Measurements from ENCODE around the gene EYA2.

EYA2 gene

DNA sequence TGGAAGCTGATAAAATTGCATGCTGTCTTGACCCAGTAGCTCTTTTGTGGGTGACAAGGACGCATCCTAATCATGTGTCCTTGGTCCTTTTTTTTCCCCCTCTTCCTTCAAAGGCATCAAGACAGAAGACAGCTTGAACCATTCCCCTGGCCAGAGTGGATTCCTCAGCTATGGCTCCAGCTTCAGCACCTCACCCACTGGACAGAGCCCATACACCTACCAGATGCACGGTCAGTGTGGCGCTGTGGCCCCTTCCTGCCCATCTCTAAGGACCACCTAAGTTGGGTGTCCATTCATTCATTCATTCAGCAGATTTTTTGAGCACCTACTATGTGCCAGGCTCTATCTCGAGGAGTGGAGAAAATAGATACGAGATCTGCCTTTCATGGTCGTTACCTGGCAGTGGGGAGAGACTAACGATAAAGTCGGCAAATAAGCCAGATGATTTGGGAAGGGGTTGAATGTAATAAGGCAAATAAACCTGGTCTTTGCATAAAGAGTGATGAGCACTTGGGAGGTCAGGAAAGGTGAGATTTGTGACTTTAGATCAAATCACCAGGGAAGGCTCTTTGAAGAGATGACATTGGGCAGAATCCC, 121.5 kb downstream of the EYA2 start:
- DNase-seq, result no peak

DNA sequence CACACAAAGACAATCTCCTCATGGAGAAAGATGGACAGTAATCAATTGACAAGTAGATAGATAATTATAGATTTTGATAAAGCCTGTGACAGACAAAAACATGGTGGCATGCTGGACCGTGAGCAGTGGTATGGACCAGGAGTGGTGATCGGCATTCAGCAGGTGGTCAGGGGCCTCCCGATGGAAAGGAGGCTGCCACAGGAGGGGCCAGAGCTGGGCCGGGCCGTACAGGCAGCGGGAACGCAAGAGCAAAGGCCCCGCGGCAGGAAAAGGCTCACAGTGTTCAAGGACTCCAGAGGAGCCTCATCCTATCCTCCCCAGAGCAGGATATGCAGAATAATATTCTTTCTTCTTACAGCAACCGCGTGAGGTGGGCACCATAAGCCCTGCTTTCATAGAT, 123.7 kb downstream of the EYA2 start:
- DNase-seq, result no peak

DNA sequence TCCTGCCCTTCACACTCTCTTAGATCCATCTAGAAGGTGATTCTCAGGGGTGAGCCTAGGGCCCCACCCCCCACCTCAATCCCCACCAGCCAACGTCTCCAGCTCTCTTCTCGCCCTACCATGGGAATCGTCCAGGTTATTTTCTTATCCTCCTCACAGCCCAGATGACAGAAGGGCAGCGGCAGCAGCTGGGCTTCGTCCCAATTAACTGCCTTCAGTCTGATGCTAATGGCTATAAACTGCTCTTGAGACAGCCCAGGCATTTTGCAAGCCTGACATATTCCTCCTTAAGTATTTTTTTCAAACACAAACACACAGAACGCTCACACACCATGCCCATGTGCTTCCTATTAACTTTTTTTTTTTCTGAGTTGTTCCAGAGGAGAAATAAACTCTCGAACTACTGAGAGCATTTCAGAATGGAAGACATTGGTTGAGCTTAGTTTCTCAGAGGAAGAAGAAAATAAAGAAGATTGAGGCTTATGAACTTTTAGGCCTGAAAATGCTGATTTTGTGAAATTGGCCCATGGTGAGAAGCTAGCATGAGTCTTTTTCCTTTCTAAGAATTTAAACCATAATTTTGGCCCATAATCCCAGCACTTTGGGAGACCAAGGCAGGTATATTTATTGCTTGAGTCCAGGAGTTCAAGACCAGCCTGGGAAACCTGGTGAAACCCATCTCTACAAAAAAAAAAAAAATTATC, 124.6 kb downstream of the EYA2 start:
- DNase-seq, result no peak

DNA sequence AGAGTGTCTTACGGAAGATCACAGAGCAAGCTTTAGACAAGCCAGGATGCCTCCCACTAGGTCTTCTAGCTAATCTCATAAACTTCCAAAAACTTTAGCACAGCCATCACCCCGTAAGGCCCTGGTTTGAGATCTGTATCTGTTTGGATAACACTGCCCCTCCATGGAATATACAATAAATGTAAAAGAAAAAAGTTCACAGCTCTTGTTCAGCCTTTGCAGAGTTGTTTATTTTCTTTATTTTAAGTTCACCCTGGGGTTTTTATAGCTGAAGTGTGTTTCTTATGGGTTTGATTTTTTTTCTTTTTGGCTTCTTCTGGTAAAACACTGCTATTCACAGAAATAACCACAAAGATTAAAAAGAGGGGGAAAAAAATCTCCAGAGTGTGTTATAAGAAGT, 125.6 kb downstream of the EYA2 start:
- DNase-seq, result no peak

DNA sequence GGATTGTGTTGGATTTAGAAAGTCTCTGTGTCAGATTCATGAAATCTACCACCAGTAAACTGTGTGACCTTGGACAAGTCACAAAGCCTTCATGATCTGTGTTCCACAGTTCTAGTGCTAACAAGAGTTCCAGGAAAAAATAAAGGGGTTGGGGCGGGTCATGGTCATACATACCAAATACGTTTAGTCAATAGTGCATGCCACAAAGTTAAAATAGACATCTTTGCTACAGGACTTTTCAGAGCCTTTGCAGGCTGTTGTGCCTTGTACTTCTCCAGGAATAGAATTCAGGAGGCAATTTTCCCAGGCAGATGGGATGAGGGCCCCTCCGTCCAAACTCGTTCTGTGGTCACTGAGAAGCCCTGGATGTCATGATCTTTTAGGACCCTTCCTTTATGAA, 127.2 kb downstream of the EYA2 start:
- DNase-seq, result no peak

DNA sequence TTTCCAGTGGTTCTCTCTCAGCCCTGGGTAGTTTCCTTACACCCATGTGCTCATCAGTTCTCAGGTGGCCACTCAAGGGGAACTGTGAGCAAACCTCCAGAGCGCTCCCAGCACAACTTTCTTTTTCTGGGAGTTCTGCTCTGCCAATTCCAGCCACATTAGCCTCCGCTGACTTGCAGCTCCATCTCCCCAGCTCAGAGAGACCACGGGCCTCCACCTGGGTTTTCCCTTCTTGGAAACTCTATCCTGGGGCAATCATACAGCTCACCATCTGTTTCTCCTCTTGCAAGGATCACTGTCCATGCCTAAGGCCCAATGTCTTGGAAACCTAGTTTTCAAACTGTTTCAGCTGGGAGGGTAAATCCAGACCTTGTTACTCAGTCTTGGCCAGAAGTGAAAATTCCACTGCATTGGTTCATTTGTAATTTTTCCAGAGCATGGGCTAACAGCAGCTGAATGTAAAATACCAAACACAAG, 129.9 kb downstream of the EYA2 start:
- DNase-seq, result no peak

DNA sequence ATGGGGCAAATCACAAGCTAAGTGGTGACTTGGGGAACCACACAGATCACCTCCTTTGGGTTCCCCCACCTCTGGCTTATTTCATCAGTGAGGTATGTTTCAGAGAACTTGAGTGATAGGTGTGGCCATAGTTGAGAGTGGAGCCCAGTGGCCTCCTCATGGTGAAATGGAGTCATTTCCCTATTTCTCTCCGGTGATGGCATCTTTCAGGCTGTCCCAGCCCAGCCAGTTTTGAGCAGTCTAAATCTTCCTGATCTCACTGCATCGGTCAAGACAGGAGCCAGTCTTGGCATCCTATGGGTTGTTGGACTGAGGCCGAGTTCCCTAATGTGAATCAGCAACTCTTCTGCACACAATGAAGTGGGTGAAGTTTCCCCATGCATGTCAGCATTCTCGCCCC, 132.4 kb downstream of the EYA2 start:
- no peak for DNase-seq

DNA sequence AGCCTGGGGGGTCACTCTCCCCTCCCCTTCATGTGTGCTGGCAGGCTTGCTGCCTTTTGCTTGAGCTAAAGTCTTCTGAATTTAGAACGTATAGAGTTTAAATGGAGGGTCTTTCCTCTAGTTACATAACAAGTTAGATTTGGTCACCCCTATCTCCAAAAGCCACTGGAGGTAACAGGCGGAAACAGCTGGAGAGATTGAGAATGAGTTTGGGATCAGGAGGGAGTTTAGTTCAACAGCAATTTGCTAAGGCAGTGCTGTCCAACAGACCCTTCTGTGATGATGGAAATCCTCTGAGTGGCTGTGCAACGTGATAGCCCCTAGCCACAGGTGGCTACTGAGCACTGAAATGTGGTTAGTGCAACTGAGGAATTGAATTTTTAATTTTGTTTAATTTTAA, 132.8 kb downstream of the EYA2 start:
- no peak for DNase-seq

DNA sequence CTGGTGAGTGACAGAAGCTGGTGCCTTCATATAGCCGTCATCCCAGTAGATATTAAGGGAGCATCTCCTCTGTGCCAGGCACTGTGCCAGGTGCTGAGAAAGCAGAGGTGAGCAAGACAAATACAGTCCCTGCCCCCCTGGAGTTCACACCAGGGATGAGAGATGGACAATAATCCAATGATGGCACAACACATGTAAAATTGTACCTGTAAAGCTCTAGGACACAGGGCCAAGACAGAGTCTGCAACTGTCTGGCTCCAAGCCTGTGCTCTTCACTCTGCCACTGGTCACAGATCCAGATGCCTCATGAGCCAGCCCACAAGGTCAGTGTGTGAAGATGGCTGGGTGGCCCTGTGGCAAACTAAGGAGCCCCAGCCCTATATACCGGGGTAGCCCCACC, 133.8 kb downstream of the EYA2 start:
- no peak for DNase-seq

DNA sequence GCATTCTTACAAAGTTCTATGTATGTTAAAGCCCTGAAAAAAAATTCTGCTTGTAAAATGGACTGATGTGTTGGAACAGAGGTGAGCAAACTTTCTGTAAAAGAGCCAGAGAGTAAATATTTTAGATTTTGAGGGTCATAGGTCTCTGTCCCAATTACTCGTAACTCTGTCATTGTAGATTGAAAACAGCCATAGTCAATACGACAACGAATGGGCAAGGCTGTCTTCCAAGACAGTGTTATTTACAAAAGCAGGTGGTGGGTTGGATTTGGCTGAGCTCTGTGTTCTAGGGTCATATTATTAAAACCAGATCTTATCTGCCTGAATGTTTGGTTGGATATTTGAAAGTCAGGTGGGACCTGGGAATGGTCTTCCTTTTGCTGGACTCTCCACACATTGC, 135.2 kb downstream of the EYA2 start:
- no peak for DNase-seq

DNA sequence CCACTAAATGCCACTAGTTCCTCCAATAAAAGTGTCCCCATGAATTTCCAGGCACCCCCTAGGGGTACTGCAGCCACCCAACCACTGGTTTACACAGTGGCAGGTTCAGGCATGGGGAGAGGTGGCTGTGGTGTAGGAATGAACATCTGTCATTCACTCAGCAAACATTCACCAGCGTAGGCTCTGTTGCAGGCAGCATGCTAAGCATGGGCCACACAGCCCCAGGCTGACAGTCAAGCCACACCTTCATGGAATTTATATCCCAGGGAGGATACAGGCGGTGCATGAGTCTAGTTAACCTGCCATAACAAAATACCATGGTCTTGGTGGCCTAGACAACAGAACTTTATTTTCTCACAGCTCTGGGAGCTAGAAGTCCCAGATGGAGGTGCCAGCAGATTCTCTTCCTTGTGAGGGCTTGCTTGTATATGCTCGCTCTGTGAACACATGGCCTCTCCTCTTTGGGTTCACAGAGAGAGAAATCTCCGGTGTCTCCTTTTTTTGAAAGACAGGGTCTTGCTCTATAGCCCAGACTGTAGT, 135.7 kb downstream of the EYA2 start:
- no peak for DNase-seq

DNA sequence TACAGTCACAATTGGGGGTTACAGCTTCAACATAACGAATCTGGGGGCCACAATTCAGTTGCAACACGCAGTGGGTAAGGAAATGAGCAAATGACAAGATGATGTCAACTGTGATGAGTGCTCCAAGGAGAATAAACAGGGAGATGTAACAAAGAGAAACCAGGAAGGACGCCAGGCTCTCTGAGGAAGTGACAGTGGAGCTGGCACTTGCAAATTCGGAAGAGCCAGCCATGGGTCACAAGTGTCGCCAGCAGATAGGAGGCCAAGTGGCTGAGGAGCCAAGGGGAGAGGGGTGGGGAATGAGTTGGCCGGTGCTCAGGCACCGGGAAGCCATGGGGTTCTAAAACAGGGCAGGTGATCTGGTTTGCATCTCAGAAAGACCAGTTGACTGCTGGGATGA, 136.4 kb downstream of the EYA2 start:
- DNase-seq, result no peak

DNA sequence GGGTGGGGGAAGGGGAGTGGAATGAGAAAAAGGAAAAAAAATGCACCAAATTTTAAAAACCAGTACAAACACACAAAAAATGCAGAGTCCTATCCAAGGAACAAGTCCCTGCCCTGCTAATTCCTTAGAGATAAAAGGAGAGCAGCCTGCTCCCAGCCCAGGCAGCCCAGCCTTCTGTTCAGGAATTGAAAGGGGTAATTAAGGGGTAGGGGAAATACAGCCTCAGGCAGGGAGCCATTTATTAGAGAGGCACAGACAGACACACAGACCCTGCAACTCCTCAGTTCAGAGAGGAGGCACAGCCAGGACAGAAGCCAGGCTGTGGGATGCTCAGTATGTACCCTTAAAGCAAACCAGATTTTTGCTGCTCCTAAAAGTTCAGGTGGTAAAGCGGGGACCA, 137.2 kb downstream of the EYA2 start:
- no peak for DNase-seq

DNA sequence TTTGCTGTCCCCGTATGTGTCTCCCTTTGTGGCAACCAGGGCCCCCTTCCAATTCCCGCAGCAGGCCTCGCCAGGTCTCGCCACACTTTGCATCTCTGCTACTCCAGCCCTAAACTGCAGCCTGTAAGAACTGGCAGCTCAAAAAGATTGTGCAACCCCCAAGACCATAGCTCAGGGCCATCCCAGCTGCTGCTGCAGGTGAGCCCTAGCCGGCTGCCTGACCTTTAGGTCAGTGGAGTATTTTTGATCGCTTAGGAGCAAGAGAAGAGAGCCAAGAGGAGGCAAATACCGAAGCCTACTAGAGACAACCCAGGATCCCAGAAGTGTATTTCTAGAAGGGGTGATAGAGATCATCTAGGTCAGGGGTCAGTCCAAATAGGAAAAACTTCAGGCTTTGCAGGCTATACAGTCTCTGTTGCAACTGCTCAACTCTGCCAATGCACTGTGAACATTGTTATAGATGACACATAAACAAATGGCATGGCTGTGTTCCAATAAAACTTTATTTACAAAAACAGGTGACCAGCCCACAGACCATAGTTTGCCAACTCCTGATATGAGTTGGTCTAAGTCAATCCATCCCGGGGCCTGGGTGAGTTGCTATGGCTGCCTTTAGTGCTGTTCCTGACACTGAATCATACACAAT, 138.4 kb downstream of the EYA2 start:
- DNase-seq, result no peak

DNA sequence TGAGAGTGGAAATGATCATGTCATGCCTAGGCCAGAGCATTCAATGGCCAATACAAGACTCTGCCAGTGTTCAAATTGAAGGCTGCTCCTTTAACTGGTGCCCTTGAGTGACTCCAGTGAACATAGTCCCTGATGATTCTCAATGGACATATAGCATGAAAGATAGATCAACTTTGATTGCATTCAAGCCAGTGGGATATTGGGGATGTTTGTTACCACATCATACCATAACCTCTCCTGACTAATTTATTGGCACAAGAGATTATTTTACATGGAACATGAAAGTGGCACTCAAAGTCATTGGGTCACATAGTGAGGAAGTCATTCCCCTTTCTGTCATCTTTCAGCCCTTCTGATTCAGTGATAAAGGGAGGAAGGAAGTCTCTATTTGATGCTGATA, 139.0 kb downstream of the EYA2 start:
- DNase-seq, result no peak

DNA sequence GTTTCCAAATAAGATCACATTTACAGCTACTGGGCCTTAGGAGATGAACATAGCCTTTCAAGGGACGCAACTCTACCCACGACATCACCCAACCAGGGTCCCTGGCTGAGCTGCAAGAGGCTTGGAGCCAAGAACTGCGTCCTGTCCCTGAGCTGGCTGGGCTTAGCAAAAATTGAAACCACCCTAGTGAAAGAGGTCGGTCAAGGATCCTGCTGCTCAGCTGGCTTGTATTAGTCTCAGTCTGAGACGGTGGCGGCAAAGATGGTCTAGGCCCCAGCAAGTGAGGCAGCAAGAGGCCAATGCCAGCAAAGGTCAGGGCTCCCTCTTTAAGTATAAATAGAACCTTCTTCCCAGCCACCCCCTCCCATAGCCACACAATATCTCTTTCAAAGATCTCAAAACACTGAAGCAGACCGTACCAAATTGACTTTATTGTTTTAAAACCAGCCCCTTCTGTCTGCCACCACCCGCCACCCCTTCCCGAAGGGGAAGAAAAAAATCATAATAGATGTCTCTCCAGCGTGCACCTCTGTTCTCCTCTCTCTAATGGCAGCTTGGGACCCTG, 140.5 kb downstream of the EYA2 start:
- DNase-seq, result no peak

DNA sequence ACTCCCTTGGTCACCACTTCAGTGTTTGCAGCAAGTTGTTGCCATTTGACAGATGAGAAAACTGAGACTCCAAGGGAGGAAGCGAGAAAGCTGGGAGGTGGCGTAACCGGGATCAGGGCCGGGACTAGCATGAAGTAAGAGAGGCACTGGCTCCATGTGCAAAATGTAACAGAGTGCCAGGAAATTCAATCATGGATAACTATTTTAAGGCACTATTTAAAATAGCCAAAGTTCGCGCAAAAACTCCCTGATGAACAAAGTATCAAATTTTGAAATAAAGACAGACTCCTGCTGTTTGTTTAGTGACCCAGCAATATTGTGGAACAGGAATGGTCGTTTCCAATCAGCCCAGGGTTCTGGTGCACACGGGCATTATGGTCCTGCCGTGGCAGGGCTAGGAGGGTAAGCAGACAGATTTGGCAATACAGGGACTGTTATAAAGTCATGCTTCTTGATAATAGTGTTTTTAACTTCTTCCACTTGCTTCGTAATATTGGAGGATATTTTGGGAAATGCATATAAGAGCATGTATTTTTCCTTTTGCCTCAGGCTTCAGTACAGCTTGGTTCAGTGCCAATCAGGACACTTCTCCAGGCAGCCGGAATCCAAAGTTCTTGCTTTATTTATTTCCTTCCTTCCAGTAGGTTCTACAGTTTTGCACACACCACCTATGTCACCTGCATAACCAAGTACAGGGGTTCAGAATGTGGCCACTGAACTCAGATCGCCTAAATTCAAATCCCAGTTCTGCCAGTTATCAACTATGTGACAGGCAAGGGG, 141.6 kb downstream of the EYA2 start:
- DNase-seq, result no peak

DNA sequence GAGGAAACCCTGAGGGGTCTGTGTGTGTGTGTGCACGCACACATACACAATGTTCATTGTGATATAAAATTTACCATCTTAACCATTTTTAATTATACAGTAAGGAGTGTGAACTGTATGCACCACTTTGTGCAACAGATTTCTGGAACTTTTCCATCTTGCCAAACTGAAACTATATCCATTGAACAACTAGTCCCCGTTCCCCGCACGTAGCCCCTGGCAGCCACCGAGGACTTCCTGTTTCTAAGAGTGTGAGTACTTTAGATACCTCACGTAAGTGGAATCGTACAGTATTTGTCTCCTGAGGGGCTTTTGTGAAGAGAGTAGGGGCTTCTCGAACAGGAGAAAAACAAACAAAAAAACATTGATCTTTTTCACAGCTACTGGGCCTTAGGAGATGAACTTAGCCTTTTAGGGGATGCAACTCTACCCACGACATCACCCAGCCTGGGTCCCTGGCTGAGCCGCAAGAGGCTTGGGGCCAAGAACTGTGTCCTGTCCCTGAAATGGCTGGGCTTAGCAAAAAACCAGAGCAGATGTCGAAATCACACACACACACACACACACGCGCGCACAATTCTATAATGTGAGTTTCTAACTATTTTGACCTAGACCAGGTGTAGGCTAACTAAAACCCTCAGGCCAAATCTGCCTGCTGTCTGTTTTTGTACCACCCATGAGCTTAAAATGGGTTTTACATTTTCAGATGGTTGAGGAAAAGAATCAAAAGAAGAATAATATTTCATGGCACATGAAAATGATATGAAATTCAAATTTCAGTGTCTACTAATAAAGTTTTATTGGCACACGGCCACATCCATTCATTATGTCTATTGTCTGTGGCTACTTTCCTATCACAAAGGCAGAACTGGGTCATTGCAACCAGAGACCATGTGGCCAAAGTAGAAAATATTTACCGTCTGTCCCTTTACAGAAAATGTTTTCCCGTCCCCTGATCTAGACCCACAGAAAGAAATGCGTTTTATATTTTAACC, 144.2 kb downstream of the EYA2 start:
- no peak for DNase-seq

DNA sequence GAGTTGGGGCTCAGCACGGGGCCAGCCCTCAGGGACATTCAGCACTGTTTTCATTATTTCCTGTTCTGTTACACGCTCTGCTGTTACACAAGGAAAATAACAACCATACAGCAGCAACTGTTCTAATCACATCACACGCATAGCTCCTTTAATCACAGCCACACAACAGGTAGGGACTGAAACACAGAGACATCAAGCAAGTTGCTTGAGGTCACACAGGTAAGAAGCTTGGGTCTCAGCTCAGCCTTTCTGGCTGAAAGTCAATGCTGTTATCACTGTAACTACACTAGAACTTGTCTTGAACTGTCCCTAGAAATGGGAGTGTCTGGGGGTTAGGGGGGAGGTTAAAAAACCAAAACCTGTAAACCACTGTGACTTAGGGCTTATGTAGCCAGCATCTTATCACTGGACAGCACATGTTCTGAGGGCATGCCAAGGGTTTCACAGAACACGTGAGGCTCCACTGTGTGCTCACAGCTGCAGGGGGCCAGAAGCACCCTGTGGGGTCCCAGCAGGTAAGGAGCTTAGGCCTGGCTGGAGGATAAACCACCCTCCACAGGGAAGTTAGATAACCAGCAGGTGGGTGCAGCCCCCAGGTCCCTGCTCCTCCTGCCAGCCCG, 146.0 kb downstream of the EYA2 start:
- DNase-seq, result no peak

DNA sequence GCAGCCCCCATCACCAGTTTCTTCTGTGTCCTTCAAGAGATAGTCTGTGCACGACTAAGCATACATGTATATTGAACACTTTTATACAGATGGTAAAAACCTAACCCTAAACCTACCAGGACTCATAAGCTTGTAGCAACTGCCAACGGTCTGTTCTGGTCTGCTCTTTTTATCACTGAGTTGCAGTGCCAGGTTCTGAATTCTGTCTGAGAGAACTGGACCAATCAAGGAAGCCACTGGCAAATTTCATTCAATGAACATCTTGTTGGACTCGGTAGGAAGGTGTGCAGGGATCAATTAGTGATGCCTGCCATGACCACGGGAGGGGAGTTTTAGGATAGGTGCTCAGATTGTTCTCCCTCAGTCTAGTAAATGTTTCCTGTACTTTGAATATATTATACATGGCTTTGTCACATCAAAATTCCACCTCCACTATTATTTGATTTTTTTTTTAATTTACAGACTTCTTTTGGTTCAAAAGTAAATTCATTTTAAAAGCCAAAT, 146.8 kb downstream of the EYA2 start:
- DNase-seq, result no peak

DNA sequence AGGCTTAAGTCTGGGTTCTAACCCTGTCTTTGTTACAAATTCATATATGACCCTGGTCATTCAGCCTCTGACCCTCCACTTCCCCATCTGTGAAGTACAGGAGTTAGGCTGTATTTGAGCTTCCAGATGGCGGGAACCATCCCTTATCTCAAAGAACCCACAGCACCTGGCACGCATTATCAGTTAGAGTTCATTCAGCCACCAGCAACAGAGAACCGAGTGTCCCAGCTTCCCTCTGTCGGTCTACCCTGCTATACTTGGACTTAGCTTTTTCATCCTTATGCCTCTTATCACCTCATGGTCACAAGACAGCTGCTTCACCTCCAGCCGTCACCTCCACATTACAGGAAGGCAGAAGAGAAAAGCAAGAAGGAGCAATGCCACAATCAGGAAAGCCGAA, 147.8 kb downstream of the EYA2 start:
- DNase-seq, result no peak

All from stimulated activated CD4-positive, alpha-beta T cell treated with anti-CD3 and anti-CD28 coated beads, Interleukin-12 subunit alpha, Interleukin-12 subunit beta, amount 100 ng/mL, for 4 hours (primary cell).